ENCODE measurements around the gene IFT172.

GRCh38 chr2:27427863-27428212 lies 61.7 kb downstream of the IFT172 start:
- no peak for TF ChIP-seq CTCF (conservative IDR thresholded peaks at IDR 0.05)
- TF ChIP-seq EZH2 (IDR thresholded peaks at IDR 0.05; ENCODE audit: low read depth): no peak

Data from PC-9 (cell line).